WTC11 (cell line): ENCODE measurements around the gene MMS22L. TPM values are rescaled to one million over a fixed set of nuclear protein-coding genes. Genes with fewer than 3 reads are reported as not detected.
A peak's percentile ranks its signal among the peaks of the same experiment; 100 is the strongest.

Experiments
- ATAC-seq: fragments of 200-7000 bp; cut with Tn5 transposase; 2 replicates; pipeline ENCODE4 v1.10.0; 2021; ENCODE audit warnings: mild to moderate bottlenecking, moderate library complexity
- CTCF ChIA-PET: fragments of 300-600 bp; sonication (Branson Sonifier 250); formaldehyde crosslinking; loops from one replicate; lab custom pipeline; 2021; ENCODE audit warnings: antibody characterized with exemption; lab: Charles Lee
- POLR2A ChIA-PET: fragments of 350-600 bp; sonication (Branson Sonifier 250); formaldehyde crosslinking; loops from one replicate; lab custom pipeline; 2021; ENCODE audit warnings: antibody characterized with exemption; lab: Charles Lee
- DNase-seq: peaks from one replicate; pipeline ENCODE4 v3.0.0; 2021; ENCODE audit warnings: low spot score
- H3K27ac Mint-ChIP-seq: 2 replicates; pipeline ENCODE4 v1.8.0; 2021; ENCODE audit warnings: mixed read lengths
- H3K27me3 Mint-ChIP-seq: 2 replicates; pipeline ENCODE4 v1.8.0; 2021; ENCODE audit warnings: low read depth, mild to moderate bottlenecking, moderate library complexity, mixed read lengths
- H3K36me3 Mint-ChIP-seq: 2 replicates; pipeline ENCODE4 v1.8.0; 2021; ENCODE audit warnings: mixed read lengths
- H3K4me1 Mint-ChIP-seq: 2 replicates; pipeline ENCODE4 v1.8.0; 2022; ENCODE audit warnings: mixed read lengths
- H3K4me3 Mint-ChIP-seq: 2 replicates; pipeline ENCODE4 v1.8.0; 2021; ENCODE audit warnings: mild to moderate bottlenecking, moderate library complexity, mixed read lengths
- H3K9me3 Mint-ChIP-seq: 2 replicates; pipeline ENCODE4 v1.8.0; 2021; ENCODE audit warnings: mixed read lengths
- ELF4 ChIP-seq: sonication (generic); formaldehyde crosslinking; IDR thresholded peaks from 2 replicates; pipeline ENCODE4 v1.8.1; 2022; ENCODE audit warnings: low read depth, mild to moderate bottlenecking, moderate library complexity, missing genetic modification reagents
- HMGA2 ChIP-seq: fragments of 250-450 bp; sonication (Bioruptor Pico); IDR thresholded peaks from 2 replicates; pipeline ENCODE4 v1.4.0; 2021; ENCODE audit warnings: mild to moderate bottlenecking, moderate library complexity
- NFATC4 ChIP-seq: fragments of 250-450 bp; sonication (Bioruptor Pico); IDR thresholded peaks from 2 replicates; pipeline ENCODE4 v1.9.0; 2021; ENCODE audit warnings: mild to moderate bottlenecking
- ZNF263 ChIP-seq: sonication (generic); formaldehyde crosslinking; IDR thresholded peaks from 2 replicates; pipeline ENCODE4 v1.8.1; 2022; ENCODE audit warnings: low read depth, mild to moderate bottlenecking, moderate library complexity, missing genetic modification reagents
- ZNF416 ChIP-seq: fragments of 250-450 bp; sonication (Bioruptor Pico); IDR thresholded peaks from 2 replicates; pipeline ENCODE4 v1.9.0; 2021; ENCODE audit warnings: mild to moderate bottlenecking, inconsistent platforms
- ZNF423 ChIP-seq: fragments of 250-450 bp; sonication (Bioruptor Pico); IDR thresholded peaks from 2 replicates; pipeline ENCODE4 v2.1.2; 2022; ENCODE audit warnings: mild to moderate bottlenecking, moderate library complexity
- total RNA-seq: library from RNA; stranded (reverse); gene quantifications from 3 replicates; pipeline ENCODE4 v1.2.3, GENCODE V29; 2021
- TF ChIP-seq, protein P1 (sequence below): fragments of 250-450 bp; sonication (Bioruptor Pico); IDR thresholded peaks from 2 replicates; pipeline ENCODE4 v1.9.0; 2021; ENCODE audit warnings: mild to moderate bottlenecking
- TF ChIP-seq, protein P2 (sequence below): sonication (generic); formaldehyde crosslinking; IDR thresholded peaks from 2 replicates; pipeline ENCODE4 v1.8.1; 2023; ENCODE audit warnings: mild to moderate bottlenecking, missing genetic modification reagents
- TF ChIP-seq, protein P3 (sequence below): sonication (generic); formaldehyde crosslinking; IDR thresholded peaks from 2 replicates; pipeline ENCODE4 v1.8.0; 2023; ENCODE audit warnings: missing genetic modification reagents, mild to moderate bottlenecking, borderline replicate concordance
- TF ChIP-seq, protein P4 (sequence below): fragments of 250-450 bp; sonication (Bioruptor Pico); IDR thresholded peaks from 2 replicates; pipeline ENCODE4 v1.9.0; 2021; ENCODE audit warnings: mild to moderate bottlenecking, borderline replicate concordance
- TF ChIP-seq, protein P5 (sequence below): sonication (generic); formaldehyde crosslinking; IDR thresholded peaks from 2 replicates; pipeline ENCODE4 v1.8.0; 2022; ENCODE audit warnings: mild to moderate bottlenecking, missing genetic modification reagents
- TF ChIP-seq, protein P6 (sequence below): sonication (generic); formaldehyde crosslinking; IDR thresholded peaks from 2 replicates; pipeline ENCODE4 v1.8.1; 2023; ENCODE audit warnings: mild to moderate bottlenecking, missing genetic modification reagents, borderline replicate concordance
- TF ChIP-seq, protein P7 (sequence below): sonication (generic); formaldehyde crosslinking; conservative IDR thresholded peaks from 2 replicates; pipeline ENCODE4 v1.8.1; 2023; ENCODE audit warnings: mild to moderate bottlenecking, low read depth, missing genetic modification reagents, moderate library complexity

MMS22L gene
- total RNA-seq, 1 experiment from 2014 or later: 39.7 TPM

DNA sequence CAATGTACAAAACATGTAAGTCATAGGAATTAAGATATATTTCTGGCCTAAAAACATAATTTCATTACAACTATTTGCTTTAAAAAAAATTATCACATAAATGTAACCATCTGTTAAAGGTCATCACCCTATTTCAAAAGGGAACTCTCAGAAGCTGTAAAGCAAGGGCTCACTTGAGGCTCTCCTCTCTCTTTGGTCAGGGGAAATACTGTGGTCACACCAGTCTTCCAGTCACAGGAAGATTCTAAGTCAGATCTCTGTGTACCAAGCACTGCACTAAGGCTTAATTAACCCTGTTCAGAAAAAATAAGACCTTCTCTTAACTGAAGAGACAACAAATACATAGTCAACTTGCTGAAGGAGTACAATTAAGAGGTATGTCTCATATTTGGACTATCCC is 75.6 kb downstream of the MMS22L start:
- H3K27ac Mint-ChIP-seq: 0 out of 2 replicates have a peak overlapping the region, but pooled peaks have one; percentile 75
- peaks cover 3% of the 10 kb centered on the region; the same call in 1 of the 2 replicates for H3K36me3 Mint-ChIP-seq
- TF ChIP-seq, protein P1, sequence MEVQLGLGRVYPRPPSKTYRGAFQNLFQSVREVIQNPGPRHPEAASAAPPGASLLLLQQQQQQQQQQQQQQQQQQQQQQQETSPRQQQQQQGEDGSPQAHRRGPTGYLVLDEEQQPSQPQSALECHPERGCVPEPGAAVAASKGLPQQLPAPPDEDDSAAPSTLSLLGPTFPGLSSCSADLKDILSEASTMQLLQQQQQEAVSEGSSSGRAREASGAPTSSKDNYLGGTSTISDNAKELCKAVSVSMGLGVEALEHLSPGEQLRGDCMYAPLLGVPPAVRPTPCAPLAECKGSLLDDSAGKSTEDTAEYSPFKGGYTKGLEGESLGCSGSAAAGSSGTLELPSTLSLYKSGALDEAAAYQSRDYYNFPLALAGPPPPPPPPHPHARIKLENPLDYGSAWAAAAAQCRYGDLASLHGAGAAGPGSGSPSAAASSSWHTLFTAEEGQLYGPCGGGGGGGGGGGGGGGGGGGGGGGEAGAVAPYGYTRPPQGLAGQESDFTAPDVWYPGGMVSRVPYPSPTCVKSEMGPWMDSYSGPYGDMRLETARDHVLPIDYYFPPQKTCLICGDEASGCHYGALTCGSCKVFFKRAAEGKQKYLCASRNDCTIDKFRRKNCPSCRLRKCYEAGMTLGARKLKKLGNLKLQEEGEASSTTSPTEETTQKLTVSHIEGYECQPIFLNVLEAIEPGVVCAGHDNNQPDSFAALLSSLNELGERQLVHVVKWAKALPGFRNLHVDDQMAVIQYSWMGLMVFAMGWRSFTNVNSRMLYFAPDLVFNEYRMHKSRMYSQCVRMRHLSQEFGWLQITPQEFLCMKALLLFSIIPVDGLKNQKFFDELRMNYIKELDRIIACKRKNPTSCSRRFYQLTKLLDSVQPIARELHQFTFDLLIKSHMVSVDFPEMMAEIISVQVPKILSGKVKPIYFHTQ (CRISPR knock-in tag): no peak
- TF ChIP-seq, protein P2, sequence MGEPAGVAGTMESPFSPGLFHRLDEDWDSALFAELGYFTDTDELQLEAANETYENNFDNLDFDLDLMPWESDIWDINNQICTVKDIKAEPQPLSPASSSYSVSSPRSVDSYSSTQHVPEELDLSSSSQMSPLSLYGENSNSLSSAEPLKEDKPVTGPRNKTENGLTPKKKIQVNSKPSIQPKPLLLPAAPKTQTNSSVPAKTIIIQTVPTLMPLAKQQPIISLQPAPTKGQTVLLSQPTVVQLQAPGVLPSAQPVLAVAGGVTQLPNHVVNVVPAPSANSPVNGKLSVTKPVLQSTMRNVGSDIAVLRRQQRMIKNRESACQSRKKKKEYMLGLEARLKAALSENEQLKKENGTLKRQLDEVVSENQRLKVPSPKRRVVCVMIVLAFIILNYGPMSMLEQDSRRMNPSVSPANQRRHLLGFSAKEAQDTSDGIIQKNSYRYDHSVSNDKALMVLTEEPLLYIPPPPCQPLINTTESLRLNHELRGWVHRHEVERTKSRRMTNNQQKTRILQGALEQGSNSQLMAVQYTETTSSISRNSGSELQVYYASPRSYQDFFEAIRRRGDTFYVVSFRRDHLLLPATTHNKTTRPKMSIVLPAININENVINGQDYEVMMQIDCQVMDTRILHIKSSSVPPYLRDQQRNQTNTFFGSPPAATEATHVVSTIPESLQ (CRISPR knock-in tag): no peak
- TF ChIP-seq, protein P3, sequence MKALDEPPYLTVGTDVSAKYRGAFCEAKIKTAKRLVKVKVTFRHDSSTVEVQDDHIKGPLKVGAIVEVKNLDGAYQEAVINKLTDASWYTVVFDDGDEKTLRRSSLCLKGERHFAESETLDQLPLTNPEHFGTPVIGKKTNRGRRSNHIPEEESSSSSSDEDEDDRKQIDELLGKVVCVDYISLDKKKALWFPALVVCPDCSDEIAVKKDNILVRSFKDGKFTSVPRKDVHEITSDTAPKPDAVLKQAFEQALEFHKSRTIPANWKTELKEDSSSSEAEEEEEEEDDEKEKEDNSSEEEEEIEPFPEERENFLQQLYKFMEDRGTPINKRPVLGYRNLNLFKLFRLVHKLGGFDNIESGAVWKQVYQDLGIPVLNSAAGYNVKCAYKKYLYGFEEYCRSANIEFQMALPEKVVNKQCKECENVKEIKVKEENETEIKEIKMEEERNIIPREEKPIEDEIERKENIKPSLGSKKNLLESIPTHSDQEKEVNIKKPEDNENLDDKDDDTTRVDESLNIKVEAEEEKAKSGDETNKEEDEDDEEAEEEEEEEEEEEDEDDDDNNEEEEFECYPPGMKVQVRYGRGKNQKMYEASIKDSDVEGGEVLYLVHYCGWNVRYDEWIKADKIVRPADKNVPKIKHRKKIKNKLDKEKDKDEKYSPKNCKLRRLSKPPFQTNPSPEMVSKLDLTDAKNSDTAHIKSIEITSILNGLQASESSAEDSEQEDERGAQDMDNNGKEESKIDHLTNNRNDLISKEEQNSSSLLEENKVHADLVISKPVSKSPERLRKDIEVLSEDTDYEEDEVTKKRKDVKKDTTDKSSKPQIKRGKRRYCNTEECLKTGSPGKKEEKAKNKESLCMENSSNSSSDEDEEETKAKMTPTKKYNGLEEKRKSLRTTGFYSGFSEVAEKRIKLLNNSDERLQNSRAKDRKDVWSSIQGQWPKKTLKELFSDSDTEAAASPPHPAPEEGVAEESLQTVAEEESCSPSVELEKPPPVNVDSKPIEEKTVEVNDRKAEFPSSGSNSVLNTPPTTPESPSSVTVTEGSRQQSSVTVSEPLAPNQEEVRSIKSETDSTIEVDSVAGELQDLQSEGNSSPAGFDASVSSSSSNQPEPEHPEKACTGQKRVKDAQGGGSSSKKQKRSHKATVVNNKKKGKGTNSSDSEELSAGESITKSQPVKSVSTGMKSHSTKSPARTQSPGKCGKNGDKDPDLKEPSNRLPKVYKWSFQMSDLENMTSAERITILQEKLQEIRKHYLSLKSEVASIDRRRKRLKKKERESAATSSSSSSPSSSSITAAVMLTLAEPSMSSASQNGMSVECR (CRISPR knock-in tag): no peak
- TF ChIP-seq ZNF263 (no peak), NFATC4 (CRISPR knock-in tag) (no peak), HMGA2 (CRISPR knock-in tag) (no peak), ZNF423 (CRISPR knock-in tag) (no peak), ZNF416 (CRISPR knock-in tag) (no peak), ELF4 (no peak)
- TF ChIP-seq, protein P4, sequence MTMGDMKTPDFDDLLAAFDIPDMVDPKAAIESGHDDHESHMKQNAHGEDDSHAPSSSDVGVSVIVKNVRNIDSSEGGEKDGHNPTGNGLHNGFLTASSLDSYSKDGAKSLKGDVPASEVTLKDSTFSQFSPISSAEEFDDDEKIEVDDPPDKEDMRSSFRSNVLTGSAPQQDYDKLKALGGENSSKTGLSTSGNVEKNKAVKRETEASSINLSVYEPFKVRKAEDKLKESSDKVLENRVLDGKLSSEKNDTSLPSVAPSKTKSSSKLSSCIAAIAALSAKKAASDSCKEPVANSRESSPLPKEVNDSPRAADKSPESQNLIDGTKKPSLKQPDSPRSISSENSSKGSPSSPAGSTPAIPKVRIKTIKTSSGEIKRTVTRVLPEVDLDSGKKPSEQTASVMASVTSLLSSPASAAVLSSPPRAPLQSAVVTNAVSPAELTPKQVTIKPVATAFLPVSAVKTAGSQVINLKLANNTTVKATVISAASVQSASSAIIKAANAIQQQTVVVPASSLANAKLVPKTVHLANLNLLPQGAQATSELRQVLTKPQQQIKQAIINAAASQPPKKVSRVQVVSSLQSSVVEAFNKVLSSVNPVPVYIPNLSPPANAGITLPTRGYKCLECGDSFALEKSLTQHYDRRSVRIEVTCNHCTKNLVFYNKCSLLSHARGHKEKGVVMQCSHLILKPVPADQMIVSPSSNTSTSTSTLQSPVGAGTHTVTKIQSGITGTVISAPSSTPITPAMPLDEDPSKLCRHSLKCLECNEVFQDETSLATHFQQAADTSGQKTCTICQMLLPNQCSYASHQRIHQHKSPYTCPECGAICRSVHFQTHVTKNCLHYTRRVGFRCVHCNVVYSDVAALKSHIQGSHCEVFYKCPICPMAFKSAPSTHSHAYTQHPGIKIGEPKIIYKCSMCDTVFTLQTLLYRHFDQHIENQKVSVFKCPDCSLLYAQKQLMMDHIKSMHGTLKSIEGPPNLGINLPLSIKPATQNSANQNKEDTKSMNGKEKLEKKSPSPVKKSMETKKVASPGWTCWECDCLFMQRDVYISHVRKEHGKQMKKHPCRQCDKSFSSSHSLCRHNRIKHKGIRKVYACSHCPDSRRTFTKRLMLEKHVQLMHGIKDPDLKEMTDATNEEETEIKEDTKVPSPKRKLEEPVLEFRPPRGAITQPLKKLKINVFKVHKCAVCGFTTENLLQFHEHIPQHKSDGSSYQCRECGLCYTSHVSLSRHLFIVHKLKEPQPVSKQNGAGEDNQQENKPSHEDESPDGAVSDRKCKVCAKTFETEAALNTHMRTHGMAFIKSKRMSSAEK: no peak
- TF ChIP-seq, protein P5, sequence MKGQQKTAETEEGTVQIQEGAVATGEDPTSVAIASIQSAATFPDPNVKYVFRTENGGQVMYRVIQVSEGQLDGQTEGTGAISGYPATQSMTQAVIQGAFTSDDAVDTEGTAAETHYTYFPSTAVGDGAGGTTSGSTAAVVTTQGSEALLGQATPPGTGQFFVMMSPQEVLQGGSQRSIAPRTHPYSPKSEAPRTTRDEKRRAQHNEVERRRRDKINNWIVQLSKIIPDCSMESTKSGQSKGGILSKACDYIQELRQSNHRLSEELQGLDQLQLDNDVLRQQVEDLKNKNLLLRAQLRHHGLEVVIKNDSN (CRISPR knock-in tag): no peak
- TF ChIP-seq, protein P6, sequence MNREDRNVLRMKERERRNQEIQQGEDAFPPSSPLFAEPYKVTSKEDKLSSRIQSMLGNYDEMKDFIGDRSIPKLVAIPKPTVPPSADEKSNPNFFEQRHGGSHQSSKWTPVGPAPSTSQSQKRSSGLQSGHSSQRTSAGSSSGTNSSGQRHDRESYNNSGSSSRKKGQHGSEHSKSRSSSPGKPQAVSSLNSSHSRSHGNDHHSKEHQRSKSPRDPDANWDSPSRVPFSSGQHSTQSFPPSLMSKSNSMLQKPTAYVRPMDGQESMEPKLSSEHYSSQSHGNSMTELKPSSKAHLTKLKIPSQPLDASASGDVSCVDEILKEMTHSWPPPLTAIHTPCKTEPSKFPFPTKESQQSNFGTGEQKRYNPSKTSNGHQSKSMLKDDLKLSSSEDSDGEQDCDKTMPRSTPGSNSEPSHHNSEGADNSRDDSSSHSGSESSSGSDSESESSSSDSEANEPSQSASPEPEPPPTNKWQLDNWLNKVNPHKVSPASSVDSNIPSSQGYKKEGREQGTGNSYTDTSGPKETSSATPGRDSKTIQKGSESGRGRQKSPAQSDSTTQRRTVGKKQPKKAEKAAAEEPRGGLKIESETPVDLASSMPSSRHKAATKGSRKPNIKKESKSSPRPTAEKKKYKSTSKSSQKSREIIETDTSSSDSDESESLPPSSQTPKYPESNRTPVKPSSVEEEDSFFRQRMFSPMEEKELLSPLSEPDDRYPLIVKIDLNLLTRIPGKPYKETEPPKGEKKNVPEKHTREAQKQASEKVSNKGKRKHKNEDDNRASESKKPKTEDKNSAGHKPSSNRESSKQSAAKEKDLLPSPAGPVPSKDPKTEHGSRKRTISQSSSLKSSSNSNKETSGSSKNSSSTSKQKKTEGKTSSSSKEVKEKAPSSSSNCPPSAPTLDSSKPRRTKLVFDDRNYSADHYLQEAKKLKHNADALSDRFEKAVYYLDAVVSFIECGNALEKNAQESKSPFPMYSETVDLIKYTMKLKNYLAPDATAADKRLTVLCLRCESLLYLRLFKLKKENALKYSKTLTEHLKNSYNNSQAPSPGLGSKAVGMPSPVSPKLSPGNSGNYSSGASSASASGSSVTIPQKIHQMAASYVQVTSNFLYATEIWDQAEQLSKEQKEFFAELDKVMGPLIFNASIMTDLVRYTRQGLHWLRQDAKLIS: no peak
- TF ChIP-seq, protein P7, sequence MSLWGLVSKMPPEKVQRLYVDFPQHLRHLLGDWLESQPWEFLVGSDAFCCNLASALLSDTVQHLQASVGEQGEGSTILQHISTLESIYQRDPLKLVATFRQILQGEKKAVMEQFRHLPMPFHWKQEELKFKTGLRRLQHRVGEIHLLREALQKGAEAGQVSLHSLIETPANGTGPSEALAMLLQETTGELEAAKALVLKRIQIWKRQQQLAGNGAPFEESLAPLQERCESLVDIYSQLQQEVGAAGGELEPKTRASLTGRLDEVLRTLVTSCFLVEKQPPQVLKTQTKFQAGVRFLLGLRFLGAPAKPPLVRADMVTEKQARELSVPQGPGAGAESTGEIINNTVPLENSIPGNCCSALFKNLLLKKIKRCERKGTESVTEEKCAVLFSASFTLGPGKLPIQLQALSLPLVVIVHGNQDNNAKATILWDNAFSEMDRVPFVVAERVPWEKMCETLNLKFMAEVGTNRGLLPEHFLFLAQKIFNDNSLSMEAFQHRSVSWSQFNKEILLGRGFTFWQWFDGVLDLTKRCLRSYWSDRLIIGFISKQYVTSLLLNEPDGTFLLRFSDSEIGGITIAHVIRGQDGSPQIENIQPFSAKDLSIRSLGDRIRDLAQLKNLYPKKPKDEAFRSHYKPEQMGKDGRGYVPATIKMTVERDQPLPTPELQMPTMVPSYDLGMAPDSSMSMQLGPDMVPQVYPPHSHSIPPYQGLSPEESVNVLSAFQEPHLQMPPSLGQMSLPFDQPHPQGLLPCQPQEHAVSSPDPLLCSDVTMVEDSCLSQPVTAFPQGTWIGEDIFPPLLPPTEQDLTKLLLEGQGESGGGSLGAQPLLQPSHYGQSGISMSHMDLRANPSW (CRISPR knock-in tag): no peak
- TF ChIP-seq, all 79 proteins: peak for 0
- no peaks in the 10 kb centered on the region for H3K27me3 Mint-ChIP-seq
- ATAC-seq (no peak), DNase-seq (no peak)
- no peaks in the 10 kb centered on the region for H3K9me3 Mint-ChIP-seq
- H3K4me3 Mint-ChIP-seq: no peak overlapping the region
- ChIA-PET POLR2A (no interaction called here), CTCF (interaction anchor here (2.3 kb wide), 1 partner anchor 8 kb away, joined by 20 read pairs; no protein-coding TSS in a partner anchor)
- H3K4me1 Mint-ChIP-seq: peaks cover 22% of the 10 kb centered on the region
